ENCODE results near the gene DRC1. TPM values are rescaled to one million over a fixed set of nuclear protein-coding genes. Genes with fewer than 3 reads are reported as not detected.
A peak's percentile ranks its signal among the peaks of the same experiment; 100 is the strongest.

Gene DRC1
- total and polyA plus RNA-seq, 4 donors = 4.6 to 11.3 (median 6.0) TPM

- Histone ChIP-seq H3K36me3 (ENCODE audit: control insufficient read depth, insufficient read depth, low read length) (peaks cover 3% of the 10 kb centered on the region), H3K27ac (ENCODE audit: low read depth, low read length) (no peak overlapping the region), H3K27me3 (ENCODE audit: control insufficient read depth, insufficient read depth, low read length) (peaks cover 3% of the 10 kb centered on the region), H3K9me3 (ENCODE audit: control insufficient read depth, insufficient read depth, low read length) (no peaks in the 10 kb centered on the region), H3K4me3 (ENCODE audit: low read depth, low read length) (no peak overlapping the region), H3K4me1 (ENCODE audit: control insufficient read depth, insufficient read depth, low read length) (peaks cover 6% of the 10 kb centered on the region)
- 92% methylated on average over 2 of the region's 8 CpGs for WGBS (ENCODE audit: insufficient coverage)
- no peak for DNase-seq (ENCODE audit: low read depth in 4 of 6, low spot score in 6 of 6)
Measured at GRCh38 chr2:26494891-26495290, 93.2 kb downstream of the DRC1 start.

DNA sequence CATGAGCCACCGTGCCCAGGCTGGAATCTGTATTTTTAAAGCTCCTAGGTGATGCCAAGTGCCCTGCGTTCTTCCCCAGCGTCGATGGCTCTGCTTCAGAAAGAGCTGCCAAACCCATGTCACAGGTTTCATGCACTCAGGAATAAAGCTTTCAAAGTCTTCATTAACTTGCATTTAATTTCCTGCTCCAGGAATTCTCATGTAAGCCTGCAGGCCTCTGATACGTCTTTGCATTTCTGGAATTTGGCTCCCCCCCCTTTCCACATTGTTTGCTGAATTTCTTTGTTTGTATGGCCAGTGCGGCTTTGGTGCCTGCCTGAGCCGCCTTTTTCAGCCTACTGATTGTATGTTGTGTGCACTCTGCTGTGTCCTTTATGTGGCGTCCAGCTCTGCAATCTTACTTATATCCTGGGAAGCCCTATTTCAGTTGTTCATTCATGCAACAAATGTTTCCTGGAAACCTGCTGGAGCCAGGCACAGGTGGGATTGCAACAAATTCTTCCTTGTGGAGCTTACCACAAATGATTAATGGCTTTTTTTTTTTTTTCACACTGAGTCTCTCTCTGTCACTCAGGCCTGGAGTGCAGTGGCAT, 94.1 kb downstream of the DRC1 start:
- Histone ChIP-seq H3K27me3 (ENCODE audit: control insufficient read depth, insufficient read depth, low read length) (peaks cover 3% of the 10 kb centered on the region), H3K4me1 (ENCODE audit: control insufficient read depth, insufficient read depth, low read length) (peaks cover 6% of the 10 kb centered on the region), H3K9me3 (ENCODE audit: control insufficient read depth, insufficient read depth, low read length) (no peaks in the 10 kb centered on the region), H3K27ac (ENCODE audit: low read depth, low read length) (no peak overlapping the region), H3K36me3 (ENCODE audit: control insufficient read depth, insufficient read depth, low read length) (peaks cover 3% of the 10 kb centered on the region), H3K4me3 (ENCODE audit: low read depth, low read length) (no peak overlapping the region)
- DNase-seq (ENCODE audit: low read depth in 4 of 6, low spot score in 6 of 6) = peak in 2 of 6 donors; percentile 23 to 75
- 44% methylated on average over 5 of the region's 8 CpGs for WGBS (ENCODE audit: insufficient coverage)

DNA sequence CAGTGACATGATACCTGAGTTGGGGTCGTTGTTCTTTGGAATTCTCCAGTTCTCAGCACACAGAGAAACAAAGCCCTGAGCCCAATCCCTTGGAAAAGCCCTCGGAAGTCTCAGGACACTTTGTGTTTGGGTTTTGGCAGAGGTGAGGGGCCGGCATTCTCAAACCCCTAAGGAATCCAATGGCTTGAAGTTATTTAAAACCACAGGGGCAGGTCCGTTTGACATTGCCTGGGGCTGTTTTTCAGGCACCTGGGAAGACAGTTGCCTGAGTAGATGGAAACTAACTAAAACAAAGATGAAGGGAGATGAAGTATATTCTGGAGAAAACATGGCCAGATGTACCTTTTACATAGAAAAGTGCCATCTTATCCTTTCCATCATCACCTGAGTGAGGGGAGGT, 98.7 kb downstream of the DRC1 start:
- peaks cover 3% of the 10 kb centered on the region for H3K36me3 ChIP-seq (ENCODE audit: control insufficient read depth, insufficient read depth, low read length)
- H3K27me3 ChIP-seq (ENCODE audit: control insufficient read depth, insufficient read depth, low read length) = peaks cover 12% of the 10 kb centered on the region
- peaks cover 17% of the 10 kb centered on the region for H3K4me1 ChIP-seq (ENCODE audit: control insufficient read depth, insufficient read depth, low read length)
- H3K9me3 ChIP-seq (ENCODE audit: control insufficient read depth, insufficient read depth, low read length) = no peaks in the 10 kb centered on the region
- no peak overlapping the region for H3K4me3 ChIP-seq (ENCODE audit: low read depth, low read length)
- DNase-seq (ENCODE audit: low read depth in 4 of 6, low spot score in 6 of 6) = no peak
- WGBS (ENCODE audit: insufficient coverage) = no CpG with 5 or more reads among the region's 4 CpGs
- no peak overlapping the region for H3K27ac ChIP-seq (ENCODE audit: low read depth, low read length)

GRCh38 chr2:26503231-26503880, 101.6 kb downstream of the DRC1 start:
- Histone ChIP-seq H3K36me3 (ENCODE audit: control insufficient read depth, insufficient read depth, low read length) (peaks cover 3% of the 10 kb centered on the region), H3K4me3 (ENCODE audit: low read depth, low read length) (peak overlapping the region; percentile 33), H3K9me3 (ENCODE audit: control insufficient read depth, insufficient read depth, low read length) (no peaks in the 10 kb centered on the region), H3K27ac (ENCODE audit: low read depth, low read length) (no peak overlapping the region), H3K4me1 (ENCODE audit: control insufficient read depth, insufficient read depth, low read length) (peaks cover 15% of the 10 kb centered on the region), H3K27me3 (ENCODE audit: control insufficient read depth, insufficient read depth, low read length) (peaks cover 12% of the 10 kb centered on the region)
- 4% methylated on average over 41 of the region's 41 CpGs for WGBS (ENCODE audit: insufficient coverage)
- peak in 3 of 6 donors; percentile 30 to 76 (median 76) for DNase-seq (ENCODE audit: low read depth in 4 of 6, low spot score in 6 of 6)

GRCh38 chr2:26504002-26504401, 102.3 kb downstream of the DRC1 start:
- peaks cover 10% of the 10 kb centered on the region for H3K27me3 ChIP-seq (ENCODE audit: control insufficient read depth, insufficient read depth, low read length)
- no peak overlapping the region for H3K27ac ChIP-seq (ENCODE audit: low read depth, low read length)
- H3K36me3 ChIP-seq (ENCODE audit: control insufficient read depth, insufficient read depth, low read length) = peaks cover 3% of the 10 kb centered on the region
- 60% methylated on average over 11 of the region's 13 CpGs for WGBS (ENCODE audit: insufficient coverage)
- peaks cover 15% of the 10 kb centered on the region for H3K4me1 ChIP-seq (ENCODE audit: control insufficient read depth, insufficient read depth, low read length)
- no peak for DNase-seq (ENCODE audit: low read depth in 4 of 6, low spot score in 6 of 6)
- H3K9me3 ChIP-seq (ENCODE audit: control insufficient read depth, insufficient read depth, low read length) = no peaks in the 10 kb centered on the region
- no peak overlapping the region for H3K4me3 ChIP-seq (ENCODE audit: low read depth, low read length)

GRCh38 chr2:26506279-26506678, 104.6 kb downstream of the DRC1 start:
- H3K9me3 ChIP-seq (ENCODE audit: control insufficient read depth, insufficient read depth, low read length) = no peaks in the 10 kb centered on the region
- no peak overlapping the region for H3K4me3 ChIP-seq (ENCODE audit: low read depth, low read length)
- H3K27ac ChIP-seq (ENCODE audit: low read depth, low read length) = no peak overlapping the region
- H3K36me3 ChIP-seq (ENCODE audit: control insufficient read depth, insufficient read depth, low read length) = peaks cover 3% of the 10 kb centered on the region
- WGBS (ENCODE audit: insufficient coverage) = 65% methylated on average over 3 of the region's 4 CpGs
- DNase-seq (ENCODE audit: low read depth in 4 of 6, low spot score in 6 of 6) = no peak
- peaks cover 15% of the 10 kb centered on the region for H3K4me1 ChIP-seq (ENCODE audit: control insufficient read depth, insufficient read depth, low read length)
- H3K27me3 ChIP-seq (ENCODE audit: control insufficient read depth, insufficient read depth, low read length) = peaks cover 10% of the 10 kb centered on the region

Other genes starting within 250 kb of the DRC1 start
- 10 to 100 TPM in 1 of 2 donors, 1 to 10 TPM in 1; 8.7 to 11.0 TPM for gene GAREM2, start 228.8 kb upstream of the DRC1 start, total RNA-seq
- gene GAREM2, start 228.8 kb upstream of the DRC1 start, polyA plus RNA-seq (ENCODE audit: insufficient read length in 2 of 2) = 10 to 100 TPM; 46.6 to 63.2 TPM
- 100 to 1,000 TPM; 117 to 168 TPM for gene HADHA, start 157.3 kb upstream of the DRC1 start, total RNA-seq
- 100 to 1,000 TPM; 135 to 145 TPM for gene HADHA, start 157.3 kb upstream of the DRC1 start, polyA plus RNA-seq (ENCODE audit: insufficient read length in 2 of 2)
- 100 to 1,000 TPM in 1 of 2 donors, 10 to 100 TPM in 1; 81.7 to 106 TPM for gene HADHB, start 157.0 kb upstream of the DRC1 start, total RNA-seq
- gene HADHB, start 157.0 kb upstream of the DRC1 start, polyA plus RNA-seq (ENCODE audit: insufficient read length in 2 of 2) = 10 to 100 TPM; 87.0 to 92.5 TPM
- gene SELENOI, start 55.8 kb upstream of the DRC1 start, total RNA-seq = 10 to 100 TPM; 20.4 to 69.1 TPM
- gene SELENOI, start 55.8 kb upstream of the DRC1 start, polyA plus RNA-seq (ENCODE audit: insufficient read length in 2 of 2) = 10 to 100 TPM; 20.1 to 28.2 TPM
- under 1 TPM; 0.10 to 0.11 TPM for gene ADGRF3, start 55.1 kb upstream of the DRC1 start, total RNA-seq
- gene ADGRF3, start 55.1 kb upstream of the DRC1 start, polyA plus RNA-seq (ENCODE audit: insufficient read length in 2 of 2) = under 1 TPM; 0.59 to 0.72 TPM
- gene OTOF, start 76.2 kb downstream of the DRC1 start, total RNA-seq = 1 to 10 TPM; 1.6 to 5.3 TPM
- gene OTOF, start 76.2 kb downstream of the DRC1 start, polyA plus RNA-seq (ENCODE audit: insufficient read length in 2 of 2) = 1 to 10 TPM; 5.7 to 6.6 TPM
- under 1 TPM; 0.50 to 0.83 TPM for gene CIB4, start 239.4 kb downstream of the DRC1 start, total RNA-seq
- gene CIB4, start 239.4 kb downstream of the DRC1 start, polyA plus RNA-seq (ENCODE audit: insufficient read length in 2 of 2) = under 1 TPM in 1 of 2 donors, not detected in 1; 0.27 TPM

All from spinal cord (tissue), 10 donors.